Fibroblast of gingiva (primary cell): ENCODE data around the gene IQGAP1.
"Not testable (repeated sequence)": the region's sequence is repeated elsewhere in the genome, so short reads cannot be mapped to it uniquely, and the experiment has no call there.

Experiments
- DNase-seq: peaks from one replicate; pipeline ENCODE4 v3.0.0-alpha.2; 2011; ENCODE audit warnings: low read depth

Gene IQGAP1

GRCh38 chr15:90489514-90489913 is 101.5 kb downstream of the IQGAP1 start:
- no peak for DNase-seq

GRCh38 chr15:90489944-90490343 is 101.9 kb downstream of the IQGAP1 start:
- no peak for DNase-seq

- DNase-seq: no peak
Measured at GRCh38 chr15:90493647-90494046, 105.6 kb downstream of the IQGAP1 start.

GRCh38 chr15:90495067-90495466 is 107.0 kb downstream of the IQGAP1 start:
- DNase-seq: no peak

DNA sequence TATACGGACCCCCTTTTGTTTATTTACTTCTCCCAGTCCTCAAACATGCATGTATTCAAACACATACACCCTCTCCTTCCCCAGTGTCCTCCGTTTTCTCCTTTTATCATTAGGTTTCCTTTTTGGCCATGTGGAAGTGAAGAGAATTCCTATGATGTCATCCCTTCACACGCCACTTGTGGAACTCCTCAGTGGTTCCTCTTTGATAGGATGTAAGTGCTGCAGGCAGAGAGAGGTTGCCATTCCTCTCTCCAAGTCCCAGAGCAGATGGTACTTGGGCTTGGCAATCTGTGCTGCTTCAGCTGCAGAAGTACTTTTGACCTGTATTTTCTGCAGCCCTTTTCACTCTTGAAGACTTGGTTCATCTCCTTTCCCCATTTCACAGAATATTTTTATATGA is 108.7 kb downstream of the IQGAP1 start:
- no peak for DNase-seq

GRCh38 chr15:90497376-90497775 is 109.3 kb downstream of the IQGAP1 start:
- DNase-seq: no peak

- no peak for DNase-seq
Measured at GRCh38 chr15:90497912-90498311, 109.9 kb downstream of the IQGAP1 start.

GRCh38 chr15:90500171-90500570 is 112.1 kb downstream of the IQGAP1 start:
- DNase-seq: no peak

DNA sequence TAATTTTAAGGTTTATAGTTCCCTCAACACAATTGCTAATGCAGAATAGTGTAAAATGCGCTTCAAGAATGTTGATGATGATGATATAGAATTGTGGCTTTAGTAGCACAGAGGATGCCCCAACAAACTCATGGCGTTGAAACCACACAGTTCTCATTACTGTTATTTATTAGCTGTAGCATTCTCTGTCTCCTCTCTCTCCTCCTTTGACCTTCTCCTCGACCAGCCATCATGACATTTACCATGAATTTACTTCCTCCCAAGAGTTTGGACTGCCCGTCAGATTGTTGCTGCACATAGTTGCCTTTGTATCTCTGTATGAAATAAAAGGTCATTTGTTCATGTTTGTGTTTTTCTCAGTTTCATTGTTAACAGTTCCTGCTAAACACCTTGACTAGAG is 113.9 kb downstream of the IQGAP1 start:
- no peak for DNase-seq

DNA sequence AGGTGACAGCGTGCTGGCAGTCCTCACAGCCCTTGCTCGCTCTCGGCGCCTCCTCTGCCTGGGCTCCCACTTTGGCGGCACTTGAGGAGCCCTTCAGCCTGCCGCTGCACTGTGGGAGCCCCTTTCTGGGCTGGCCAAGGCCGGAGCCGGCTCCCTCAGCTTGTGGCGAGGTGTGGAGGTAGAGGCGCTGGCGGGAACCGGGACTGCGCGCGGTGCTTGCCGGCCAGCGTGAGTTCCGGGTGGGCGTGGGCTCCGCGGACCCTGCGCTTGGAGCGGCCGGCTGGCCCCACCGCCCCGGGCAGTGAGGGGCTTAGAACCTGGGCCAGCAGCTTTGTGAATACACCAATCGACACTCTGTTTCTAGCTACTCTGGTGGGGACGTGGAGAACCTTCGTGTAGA is 122.7 kb downstream of the IQGAP1 start:
- DNase-seq: not testable (repeated sequence)

DNA sequence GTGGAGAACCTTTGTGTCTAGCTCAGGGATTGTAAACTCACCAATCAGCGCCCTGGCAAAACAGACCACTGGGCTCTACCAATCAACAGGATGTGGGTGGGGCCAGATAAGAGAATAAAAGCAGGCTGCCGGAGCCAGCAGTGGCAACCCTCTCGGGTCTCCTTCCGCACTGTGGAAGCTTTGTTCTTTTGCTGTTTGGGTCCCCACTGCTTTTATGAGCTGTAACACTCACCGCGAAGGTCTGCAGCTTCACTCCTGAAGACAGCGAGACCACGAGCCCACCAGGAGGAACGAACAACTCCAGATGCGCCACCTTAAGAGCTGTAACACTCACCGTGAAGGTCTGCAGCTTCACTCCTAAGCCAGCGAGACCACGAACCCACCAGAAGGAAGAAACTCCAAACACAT is 123.2 kb downstream of the IQGAP1 start:
- not testable (repeated sequence) for DNase-seq

GRCh38 chr15:90512276-90512675 is 124.2 kb downstream of the IQGAP1 start:
- DNase-seq: no peak

DNA sequence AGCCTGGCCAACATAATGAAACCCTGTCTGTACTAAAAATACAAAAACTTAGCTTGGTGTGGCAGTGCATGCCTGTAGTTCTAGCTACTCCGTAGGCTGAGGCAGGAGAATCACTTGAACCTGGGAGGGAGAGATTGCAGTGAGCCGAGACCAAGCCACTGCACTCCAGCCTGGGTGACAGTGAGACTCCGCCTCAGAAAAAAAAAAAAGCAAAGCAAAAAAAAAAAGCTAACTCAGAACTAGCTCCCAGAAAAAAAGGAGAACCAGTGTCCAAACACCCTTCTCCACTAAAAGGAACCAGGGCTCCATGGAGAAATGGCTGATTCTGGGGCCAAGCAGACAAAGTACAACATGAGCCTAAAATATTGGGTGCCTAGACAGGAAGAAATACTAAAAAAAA is 124.9 kb downstream of the IQGAP1 start:
- DNase-seq: no peak

- no peak for DNase-seq
Measured at GRCh38 chr15:90513448-90513847, 125.4 kb downstream of the IQGAP1 start.

DNA sequence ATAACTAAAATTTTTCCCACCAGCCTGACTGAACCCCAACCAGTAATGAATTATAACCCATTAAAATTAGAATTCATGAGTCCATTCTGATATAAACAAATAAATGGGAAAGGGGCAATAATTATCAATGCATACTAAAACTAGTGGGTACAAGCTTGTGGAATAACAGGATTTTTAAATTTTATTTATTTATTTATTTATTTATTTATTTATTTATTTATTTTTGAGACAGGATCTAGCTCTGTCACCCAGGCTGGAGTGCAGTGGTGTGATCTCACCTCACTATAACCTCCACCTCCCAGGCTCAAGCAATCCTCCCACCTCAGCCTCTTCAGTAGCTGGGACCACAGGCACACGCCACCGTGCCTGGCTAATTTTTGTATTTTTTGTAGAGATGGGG is 125.9 kb downstream of the IQGAP1 start:
- DNase-seq: not testable (repeated sequence)

DNA sequence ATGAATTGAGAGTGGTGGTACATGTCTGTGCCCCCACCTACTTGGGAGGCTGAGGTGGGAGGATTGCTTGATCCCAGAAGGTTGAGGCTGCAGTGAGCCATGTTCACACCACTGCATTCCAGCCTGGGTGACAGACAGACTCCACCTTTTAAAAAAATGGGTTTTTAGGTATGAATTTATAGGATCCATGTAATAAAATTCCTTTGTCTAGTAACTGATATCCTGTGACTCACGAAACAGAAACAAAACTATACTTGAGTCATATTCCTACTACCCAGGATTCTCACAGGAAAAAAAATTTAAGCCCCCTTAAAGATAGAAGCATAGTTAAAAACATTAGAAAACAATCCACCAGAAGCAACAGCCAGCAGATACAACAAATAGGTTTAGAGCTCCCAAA is 131.6 kb downstream of the IQGAP1 start:
- peak; percentile 14 for DNase-seq

DNA sequence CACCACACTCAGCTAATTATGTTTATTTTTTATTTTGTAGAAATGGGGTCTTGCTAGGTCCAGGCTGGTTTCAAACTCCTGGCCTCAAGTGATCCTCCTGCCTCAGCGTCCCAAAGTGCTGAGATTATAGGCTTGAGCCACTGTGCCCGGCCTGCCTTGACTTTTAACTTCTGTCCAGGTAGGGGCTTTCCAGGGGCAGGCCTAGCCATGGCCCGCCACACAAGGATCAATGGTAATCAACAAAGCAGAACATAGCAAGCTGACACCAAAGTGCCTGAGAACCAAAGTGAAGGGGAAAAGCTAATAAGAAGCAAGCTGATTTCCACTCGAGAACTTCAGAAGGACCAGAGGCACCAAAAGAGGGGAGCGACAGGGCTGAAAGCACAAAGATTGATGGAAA is 132.3 kb downstream of the IQGAP1 start:
- DNase-seq: no peak

DNA sequence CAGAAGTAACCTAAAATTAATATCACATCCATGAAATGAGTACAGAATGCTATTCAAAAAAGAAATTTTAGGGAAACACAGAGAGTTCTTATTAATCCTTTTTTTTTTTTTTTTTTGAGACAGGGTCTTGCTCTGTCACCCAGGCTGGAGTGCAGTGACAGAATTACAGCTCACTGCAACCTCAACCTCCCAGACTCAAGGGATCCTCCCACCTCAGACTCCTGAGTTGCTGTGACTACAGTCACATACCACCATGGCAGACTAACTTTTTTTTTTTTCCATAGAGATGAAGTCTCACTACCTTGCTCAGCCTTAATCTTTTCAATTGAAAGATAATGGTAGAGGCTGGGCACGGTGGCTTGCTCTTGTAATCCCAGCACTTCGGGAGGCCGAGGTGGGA is 135.3 kb downstream of the IQGAP1 start:
- DNase-seq: no peak

DNA sequence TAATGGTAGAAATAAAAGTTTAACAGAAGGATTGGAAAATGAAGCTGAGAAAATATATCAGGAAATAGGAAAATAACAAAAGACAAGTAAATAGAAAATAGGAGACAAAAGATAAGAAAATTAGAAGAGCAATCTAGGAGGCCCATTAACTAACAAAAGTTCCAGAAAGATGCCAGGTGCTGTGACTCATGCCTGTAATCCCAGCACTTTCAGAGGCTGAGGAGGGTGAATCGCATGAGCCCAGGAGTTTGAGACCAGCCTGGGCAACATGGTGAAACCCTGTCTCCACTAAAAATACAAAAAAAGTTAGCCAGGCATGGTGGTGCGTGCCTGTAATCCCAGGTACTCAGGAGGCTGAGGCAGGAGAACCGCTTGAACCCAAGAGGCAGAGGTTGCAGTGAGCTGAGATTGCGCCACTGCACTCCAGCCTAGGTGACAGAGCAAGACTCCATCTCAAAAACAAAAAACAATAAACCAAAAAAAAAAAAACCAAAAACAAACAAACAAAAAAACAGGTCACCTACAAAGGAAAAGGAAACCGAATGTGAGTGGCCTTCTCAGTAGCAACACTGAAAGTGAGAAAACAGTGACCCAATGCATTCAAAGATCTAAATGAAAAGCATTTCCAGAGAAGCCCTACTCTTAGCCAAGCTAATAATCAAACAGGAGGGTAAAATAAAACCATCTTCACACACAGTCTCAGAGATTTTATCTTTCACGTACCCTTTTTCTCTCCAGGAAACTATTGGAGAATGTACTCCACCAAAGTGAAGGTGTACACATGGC is 136.2 kb downstream of the IQGAP1 start:
- not testable (repeated sequence) for DNase-seq

DNA sequence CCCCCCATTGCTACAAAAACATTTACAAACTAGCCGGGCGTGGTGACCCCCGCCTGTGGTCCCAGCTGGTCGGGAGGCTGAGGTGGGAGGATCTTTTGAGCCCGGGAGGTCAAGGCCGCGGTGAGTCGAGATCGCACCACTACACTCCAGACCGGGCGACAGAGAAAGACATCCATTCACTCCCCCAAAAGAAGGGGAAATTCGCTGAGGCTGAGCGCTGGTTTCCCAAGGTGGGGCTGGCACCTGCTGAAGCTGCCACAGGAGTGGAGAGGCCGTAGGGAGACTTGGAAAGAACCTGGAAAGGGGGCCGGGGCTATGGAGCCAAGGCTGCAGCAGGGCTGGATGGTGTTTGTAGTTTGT is 140.9 kb downstream of the IQGAP1 start:
- DNase-seq: no peak

DNA sequence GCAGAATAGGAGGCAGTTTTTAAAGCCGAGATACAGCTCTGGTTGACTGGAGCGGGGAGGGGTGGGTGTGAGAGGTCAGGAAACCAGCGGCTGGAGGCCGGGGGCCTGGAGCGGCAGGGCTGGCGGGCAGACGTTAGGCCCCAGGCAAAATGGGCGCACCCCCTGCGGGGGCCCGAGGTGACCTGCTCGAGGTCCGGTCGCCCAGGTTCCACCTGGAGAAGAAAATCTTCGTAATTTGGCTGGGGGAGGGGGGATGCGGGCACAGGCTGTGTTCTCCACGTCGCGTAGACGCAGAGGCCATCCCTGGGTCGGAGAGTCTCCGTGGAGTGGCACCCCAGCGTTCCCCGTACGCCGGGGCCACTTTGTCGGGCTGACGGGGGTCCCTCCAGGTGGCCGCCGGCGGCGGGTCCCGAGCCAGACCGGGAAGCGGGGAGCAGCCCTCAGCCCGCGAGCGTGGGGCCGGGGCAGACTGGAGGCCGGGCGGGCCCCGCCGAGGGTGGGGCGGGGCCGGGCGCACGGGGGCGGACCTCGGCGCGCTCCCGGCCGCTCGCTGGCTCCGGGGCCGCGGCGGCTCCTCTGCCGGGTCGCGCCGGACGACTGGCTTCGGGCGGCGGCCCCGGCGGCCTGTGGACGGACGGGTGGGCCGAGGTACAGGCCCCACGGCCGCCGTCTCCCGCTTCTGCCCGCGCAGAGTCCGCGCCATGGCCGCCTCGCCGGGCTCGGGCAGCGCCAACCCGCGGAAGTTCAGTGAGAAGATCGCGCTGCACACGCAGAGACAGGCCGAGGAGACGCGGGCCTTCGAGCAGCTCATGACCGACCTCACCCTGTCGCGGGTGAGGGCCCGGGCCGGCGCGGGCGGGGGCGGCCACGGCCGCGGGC is 141.6 kb downstream of the IQGAP1 start, which contains the start of gene CRTC3:
Gene CRTC3 (plus strand): TSS at position 553 of the 879 bp plus-strand sequence. CDS start 149 bp downstream, at position 702.
- peak; percentile 47 for DNase-seq

DNA sequence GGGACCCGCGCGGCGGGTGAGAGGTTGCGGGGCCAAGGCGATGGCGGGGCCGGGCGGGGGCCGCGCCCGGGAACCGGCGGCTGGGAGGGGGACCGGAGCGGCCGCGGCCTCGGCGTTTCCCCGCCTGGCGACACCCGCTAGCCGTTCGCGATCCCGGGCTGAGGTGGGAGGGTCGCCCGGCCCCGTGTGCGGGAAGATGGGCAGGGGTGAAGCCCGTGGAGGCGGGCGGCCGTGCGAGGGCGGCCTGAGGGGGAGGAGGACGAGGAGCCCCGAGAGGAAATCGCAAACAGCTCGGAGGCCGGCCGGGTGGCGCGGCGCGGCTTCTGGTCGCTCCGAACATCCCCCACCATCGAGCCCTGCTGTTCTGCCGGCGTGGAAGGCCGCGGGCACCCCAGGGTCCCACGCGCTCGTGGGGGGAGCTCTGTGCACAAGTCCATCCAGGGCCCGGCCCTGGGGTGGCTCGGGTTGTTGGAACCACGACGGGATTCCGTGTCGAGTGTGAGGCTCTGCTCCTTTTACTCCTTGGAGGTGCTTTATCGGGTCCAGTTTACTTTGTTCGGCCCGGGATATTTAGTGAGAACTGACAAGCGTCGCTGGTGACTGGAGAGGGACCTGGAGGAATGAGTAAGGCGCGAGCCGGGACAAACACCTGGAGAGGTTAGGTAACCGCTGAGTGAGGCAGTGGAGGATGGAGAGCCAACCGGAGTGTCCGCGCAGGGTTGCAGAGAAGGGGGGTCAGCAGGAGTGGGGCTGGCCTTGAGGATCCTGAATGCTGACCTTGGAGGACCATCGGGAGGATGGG is 142.4 kb downstream of the IQGAP1 start:
- DNase-seq: peak; percentile 27
